HepG2 (cell line): ENCODE results near the gene TSC22D2. TPM values are rescaled to one million over a fixed set of nuclear protein-coding genes. Genes with fewer than 3 reads are reported as not detected.

Experiments used
- ATAC-seq: fragments of 200-7000 bp; cut with Tn5 transposase; 3 replicates; pipeline ENCODE4 v1.9.1; 2020; ENCODE audit warnings: mild to moderate bottlenecking, moderate library complexity
- BruUV-seq: library from RNA; stranded (reverse); fragments of 400-500 nt; replicated peaks from 2 replicates; lab custom pipeline; 2021; lab: Mats Ljungman, UMichigan
- CTCF ChIA-PET: fragments of 300-600 bp; formaldehyde crosslinking; extraction: SDS; loops from one replicate; lab custom pipeline; 2021; ENCODE audit warnings: low total read pairs, inconsistent platforms, low intra/inter-chr PET ratio; lab: Yijun Ruan, JAX
- POLR2A ChIA-PET: fragments of 350-600 bp; sonication (Branson Sonifier 250); formaldehyde crosslinking; loops from one replicate; lab custom pipeline; 2020; ENCODE audit warnings: antibody characterized with exemption, inconsistent platforms; lab: Yijun Ruan, JAX
- DNase-seq: peaks from one replicate; pipeline ENCODE4 v3.0.0-alpha.2; 2015; ENCODE audit warnings: low spot score
- FAIRE-seq: peaks from 3 replicates; lab custom pipeline; 2011; peaks lifted over from hg19 to GRCh38; lab: Jason Lieb, UNC
- H2AFZ ChIP-seq: one replicate; pipeline ENCODE4 v1.6.1; 2011; ENCODE audit warnings: low read length, inconsistent platforms
- H3K27ac ChIP-seq: fragments of 300-600 bp; 3 replicates; pipeline ENCODE4 v1.8.0; 2011; ENCODE audit warnings: mixed run types, mild to moderate bottlenecking, mixed read lengths, low read length, inconsistent platforms; ENCODE audit not compliant: insufficient read depth; ENCODE audit errors: extremely low read length
- H3K27me3 ChIP-seq, 2 experiments: fragments of 200-600 bp in 1 of 2; 2 replicates in 1 of 2; 3 replicates in 1 of 2; pipeline versions ENCODE4 v1.6.0 to v1.8.0; 2011; ENCODE audit warnings: low read length in 2 of 2, mild to moderate bottlenecking in 2 of 2, moderate library complexity in 2 of 2, inconsistent platforms in 1 of 2; ENCODE audit not compliant: insufficient read depth in 2 of 2, control insufficient read depth in 1 of 2
- H3K36me3 ChIP-seq, 2 experiments: fragments of 200-600 bp in 1 of 2; replicated peaks in 1 of 2; 2 replicates in 1 of 2; 3 replicates in 1 of 2; pipeline versions ENCODE4 v1.5.1 to v1.8.0; 2011; ENCODE audit warnings: low read length in 2 of 2, inconsistent platforms in 1 of 2; ENCODE audit not compliant: insufficient read depth in 2 of 2, control insufficient read depth in 1 of 2
- H3K4me1 ChIP-seq: 2 replicates; pipeline ENCODE4 v1.5.1; 2012; ENCODE audit warnings: low read length, inconsistent platforms; ENCODE audit not compliant: insufficient read depth
- H3K4me2 ChIP-seq: 2 replicates; pipeline ENCODE4 v1.6.0; 2011; ENCODE audit warnings: low read depth, low read length, inconsistent platforms
- H3K4me3 ChIP-seq, 3 experiments: fragments of 200-600 bp in 1 of 3; sonication (generic), shearing (Covaris generic) in 1 of 3; replicated peaks in 1 of 3; 2 replicates each; pipeline ENCODE4 v1.5.1; 2011 to 2016; ENCODE audit warnings: low read length in 3 of 3, inconsistent platforms in 2 of 3, low read depth in 2 of 3, mild to moderate bottlenecking in 2 of 3, control low read depth in 1 of 3, mixed read lengths in 1 of 3; ENCODE audit not compliant: insufficient read depth in 1 of 3
- H3K79me2 ChIP-seq: one replicate; pipeline ENCODE4 v1.6.1; 2011; ENCODE audit warnings: low read length, inconsistent platforms; ENCODE audit not compliant: insufficient read depth
- H3K9ac ChIP-seq: 2 replicates; pipeline ENCODE4 v1.6.0; 2011; ENCODE audit warnings: mild to moderate bottlenecking, low read depth, low read length, inconsistent platforms; ENCODE audit not compliant: insufficient read depth
- H3K9me3 ChIP-seq: 2 replicates; pipeline ENCODE4 v1.5.1; 2012; ENCODE audit warnings: mild to moderate bottlenecking, low read length
- H4K20me1 ChIP-seq: 2 replicates; pipeline ENCODE4 v1.6.0; 2011; ENCODE audit warnings: inconsistent platforms, mild to moderate bottlenecking, low read length, moderate library complexity; ENCODE audit not compliant: insufficient read depth
- CCAR2 ChIP-seq: fragments of 200-400 bp; formaldehyde crosslinking; optimal IDR thresholded peaks from 2 replicates; pipeline ENCODE3; 2018; ENCODE audit warnings: low read depth, mild to moderate bottlenecking, low read length, moderate library complexity
- CENPX ChIP-seq: sonication (generic); formaldehyde crosslinking; IDR thresholded peaks from 2 replicates; pipeline ENCODE4 v1.9.0; 2021; ENCODE audit warnings: mild to moderate bottlenecking, missing genetic modification reagents, moderate library complexity
- HES4 ChIP-seq: sonication (generic); formaldehyde crosslinking; IDR thresholded peaks from 2 replicates; pipeline ENCODE4 v1.9.0; 2021; ENCODE audit warnings: mild to moderate bottlenecking, missing genetic modification reagents, borderline replicate concordance
- KMT2A ChIP-seq: sonication (generic); formaldehyde crosslinking; IDR thresholded peaks from 2 replicates; pipeline ENCODE4 v1.4.0; 2020; ENCODE audit warnings: missing genetic modification reagents
- MBD4 ChIP-seq: IDR thresholded peaks from 2 replicates; pipeline ENCODE4 v1.6.1; 2012; ENCODE audit warnings: low read length, inconsistent platforms, borderline replicate concordance
- ZIK1 ChIP-seq: sonication (generic); formaldehyde crosslinking; IDR thresholded peaks from 2 replicates; pipeline ENCODE4 v1.5.0; 2020; ENCODE audit warnings: mild to moderate bottlenecking, low read depth, missing genetic modification reagents, borderline replicate concordance
- ZNF883 ChIP-seq: sonication (generic); formaldehyde crosslinking; IDR thresholded peaks from 2 replicates; pipeline ENCODE4 v1.5.1; 2020; ENCODE audit warnings: mild to moderate bottlenecking, missing genetic modification reagents; ENCODE audit errors: not compliant biosample characterization
- in situ Hi-C: cut with HindIII; loops from 2 replicates; pipeline ENCODE4 v1.10.0; 2017; ENCODE audit warnings: low pct_unique_long_range_greater_than_20kb; ENCODE audit not compliant: extremely low pct_ligation_motif_present
- intact Hi-C: fragments of 100-400 bp; cut with micrococcal nuclease; formaldehyde crosslinking; loops from one replicate; pipeline ENCODE4 v1.10.0; 2022; ENCODE audit not compliant: unreplicated experiment
- polyA plus RNA-seq, 8 experiments: library from polyadenylated mRNA; depleted of rRNA in 3 of 8; stranded (reverse) in 7 of 8; unstranded in 1 of 8; fragments of >200 nt; fragmentation: Illumina TruSeq in 4 of 8; extraction: Trizol in 4 of 8; gene quantifications; 2 replicates each; pipeline versions ENCODE4 v1.2.1 to v1.2.3, GENCODE V29; 2011 to 2016; ENCODE audit warnings: low read depth in 4 of 8, missing spikeins in 1 of 8, mixed read lengths in 1 of 8; ENCODE audit not compliant: insufficient read depth in 1 of 8
- total RNA-seq, 5 experiments: library from RNA; depleted of rRNA; stranded (reverse); fragments of >200 nt; fragmentation: Illumina TruSeq; extraction: Trizol; gene quantifications; 2 replicates each; pipeline ENCODE4 v1.2.3, GENCODE V29; 2016; ENCODE audit warnings: low read depth in 1 of 5
- TF ChIP-seq, protein P1 (sequence below), 2 experiments: sonication (generic) in 1 of 2; formaldehyde crosslinking in 1 of 2; IDR thresholded peaks; 2 replicates each; pipeline versions ENCODE4 v1.4.0 to v1.6.1; 2016 to 2020; ENCODE audit warnings: borderline replicate concordance in 1 of 2, low read depth in 1 of 2, mild to moderate bottlenecking in 1 of 2, missing genetic modification reagents in 1 of 2
- TF ChIP-seq, protein P2 (sequence below): sonication (generic); formaldehyde crosslinking; IDR thresholded peaks from 2 replicates; pipeline ENCODE4 v1.4.0; 2020; ENCODE audit warnings: missing genetic modification reagents, borderline replicate concordance
- TF ChIP-seq, protein P3 (sequence below): sonication (generic); formaldehyde crosslinking; IDR thresholded peaks from 2 replicates; pipeline ENCODE4 v1.4.0; 2020; ENCODE audit warnings: missing genetic modification reagents, borderline replicate concordance
- TF ChIP-seq, protein P4 (sequence below): sonication (generic); formaldehyde crosslinking; IDR thresholded peaks from 2 replicates; pipeline ENCODE4 v1.4.0; 2020; ENCODE audit warnings: missing genetic modification reagents, borderline replicate concordance

The TSC22D2 gene
- total and polyA plus RNA-seq, 2 of the 13 experiments (the other 11 are each of a cell fraction or from before 2014, with no cell fraction given): 4.6 to 8.2 TPM

GRCh38 chr3:150483226-150483625 is 75.1 kb downstream of the TSC22D2 start:
- FAIRE-seq (no peak), DNase-seq (no peak), ATAC-seq (no peak)
- Histone ChIP-seq H3K27ac (no peak overlapping the region), H4K20me1 (no peaks in the 10 kb centered on the region), H3K9me3 (no peaks in the 10 kb centered on the region), H3K4me3 (no peak overlapping the region), H3K4me2 (no peak overlapping the region), H3K79me2 (no peaks in the 10 kb centered on the region), H2AFZ (no peak overlapping the region), H3K9ac (no peak overlapping the region), H3K4me1 (no peaks in the 10 kb centered on the region), H3K27me3 (no peaks in the 10 kb centered on the region; a peak in 1 of 5 replicates), H3K36me3 (no peaks in the 10 kb centered on the region)
- ChIA-PET CTCF (no interaction called here), POLR2A (no interaction called here)
- in situ Hi-C loops (no loop called here), intact Hi-C loops (no loop called here)
- no TSS peak for BruUV-seq
- TF ChIP-seq, protein P1, sequence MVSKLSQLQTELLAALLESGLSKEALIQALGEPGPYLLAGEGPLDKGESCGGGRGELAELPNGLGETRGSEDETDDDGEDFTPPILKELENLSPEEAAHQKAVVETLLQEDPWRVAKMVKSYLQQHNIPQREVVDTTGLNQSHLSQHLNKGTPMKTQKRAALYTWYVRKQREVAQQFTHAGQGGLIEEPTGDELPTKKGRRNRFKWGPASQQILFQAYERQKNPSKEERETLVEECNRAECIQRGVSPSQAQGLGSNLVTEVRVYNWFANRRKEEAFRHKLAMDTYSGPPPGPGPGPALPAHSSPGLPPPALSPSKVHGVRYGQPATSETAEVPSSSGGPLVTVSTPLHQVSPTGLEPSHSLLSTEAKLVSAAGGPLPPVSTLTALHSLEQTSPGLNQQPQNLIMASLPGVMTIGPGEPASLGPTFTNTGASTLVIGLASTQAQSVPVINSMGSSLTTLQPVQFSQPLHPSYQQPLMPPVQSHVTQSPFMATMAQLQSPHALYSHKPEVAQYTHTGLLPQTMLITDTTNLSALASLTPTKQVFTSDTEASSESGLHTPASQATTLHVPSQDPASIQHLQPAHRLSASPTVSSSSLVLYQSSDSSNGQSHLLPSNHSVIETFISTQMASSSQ (IDR thresholded peaks at IDR 0.05; ENCODE audit: low read depth): no peak
- TF ChIP-seq, protein P1 (CRISPR knock-in tag; IDR thresholded peaks at IDR 0.05; ENCODE audit: borderline replicate concordance): no peak
- TF ChIP-seq HES4 (CRISPR knock-in tag): no peak
- no peak for TF ChIP-seq CCAR2
- TF ChIP-seq, protein P2, sequence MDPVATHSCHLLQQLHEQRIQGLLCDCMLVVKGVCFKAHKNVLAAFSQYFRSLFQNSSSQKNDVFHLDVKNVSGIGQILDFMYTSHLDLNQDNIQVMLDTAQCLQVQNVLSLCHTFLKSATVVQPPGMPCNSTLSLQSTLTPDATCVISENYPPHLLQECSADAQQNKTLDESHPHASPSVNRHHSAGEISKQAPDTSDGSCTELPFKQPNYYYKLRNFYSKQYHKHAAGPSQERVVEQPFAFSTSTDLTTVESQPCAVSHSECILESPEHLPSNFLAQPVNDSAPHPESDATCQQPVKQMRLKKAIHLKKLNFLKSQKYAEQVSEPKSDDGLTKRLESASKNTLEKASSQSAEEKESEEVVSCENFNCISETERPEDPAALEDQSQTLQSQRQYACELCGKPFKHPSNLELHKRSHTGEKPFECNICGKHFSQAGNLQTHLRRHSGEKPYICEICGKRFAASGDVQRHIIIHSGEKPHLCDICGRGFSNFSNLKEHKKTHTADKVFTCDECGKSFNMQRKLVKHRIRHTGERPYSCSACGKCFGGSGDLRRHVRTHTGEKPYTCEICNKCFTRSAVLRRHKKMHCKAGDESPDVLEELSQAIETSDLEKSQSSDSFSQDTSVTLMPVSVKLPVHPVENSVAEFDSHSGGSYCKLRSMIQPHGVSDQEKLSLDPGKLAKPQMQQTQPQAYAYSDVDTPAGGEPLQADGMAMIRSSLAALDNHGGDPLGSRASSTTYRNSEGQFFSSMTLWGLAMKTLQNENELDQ (CRISPR knock-in tag): no peak
- no peak for TF ChIP-seq ZNF883 (CRISPR knock-in tag)
- no peak for TF ChIP-seq ZIK1 (CRISPR knock-in tag)
- TF ChIP-seq MBD4: no peak
- TF ChIP-seq KMT2A (CRISPR knock-in tag): no peak
- TF ChIP-seq, protein P3, sequence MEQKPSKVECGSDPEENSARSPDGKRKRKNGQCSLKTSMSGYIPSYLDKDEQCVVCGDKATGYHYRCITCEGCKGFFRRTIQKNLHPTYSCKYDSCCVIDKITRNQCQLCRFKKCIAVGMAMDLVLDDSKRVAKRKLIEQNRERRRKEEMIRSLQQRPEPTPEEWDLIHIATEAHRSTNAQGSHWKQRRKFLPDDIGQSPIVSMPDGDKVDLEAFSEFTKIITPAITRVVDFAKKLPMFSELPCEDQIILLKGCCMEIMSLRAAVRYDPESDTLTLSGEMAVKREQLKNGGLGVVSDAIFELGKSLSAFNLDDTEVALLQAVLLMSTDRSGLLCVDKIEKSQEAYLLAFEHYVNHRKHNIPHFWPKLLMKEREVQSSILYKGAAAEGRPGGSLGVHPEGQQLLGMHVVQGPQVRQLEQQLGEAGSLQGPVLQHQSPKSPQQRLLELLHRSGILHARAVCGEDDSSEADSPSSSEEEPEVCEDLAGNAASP: no peak
- no peak for TF ChIP-seq CENPX (CRISPR knock-in tag)
- TF ChIP-seq, protein P4, sequence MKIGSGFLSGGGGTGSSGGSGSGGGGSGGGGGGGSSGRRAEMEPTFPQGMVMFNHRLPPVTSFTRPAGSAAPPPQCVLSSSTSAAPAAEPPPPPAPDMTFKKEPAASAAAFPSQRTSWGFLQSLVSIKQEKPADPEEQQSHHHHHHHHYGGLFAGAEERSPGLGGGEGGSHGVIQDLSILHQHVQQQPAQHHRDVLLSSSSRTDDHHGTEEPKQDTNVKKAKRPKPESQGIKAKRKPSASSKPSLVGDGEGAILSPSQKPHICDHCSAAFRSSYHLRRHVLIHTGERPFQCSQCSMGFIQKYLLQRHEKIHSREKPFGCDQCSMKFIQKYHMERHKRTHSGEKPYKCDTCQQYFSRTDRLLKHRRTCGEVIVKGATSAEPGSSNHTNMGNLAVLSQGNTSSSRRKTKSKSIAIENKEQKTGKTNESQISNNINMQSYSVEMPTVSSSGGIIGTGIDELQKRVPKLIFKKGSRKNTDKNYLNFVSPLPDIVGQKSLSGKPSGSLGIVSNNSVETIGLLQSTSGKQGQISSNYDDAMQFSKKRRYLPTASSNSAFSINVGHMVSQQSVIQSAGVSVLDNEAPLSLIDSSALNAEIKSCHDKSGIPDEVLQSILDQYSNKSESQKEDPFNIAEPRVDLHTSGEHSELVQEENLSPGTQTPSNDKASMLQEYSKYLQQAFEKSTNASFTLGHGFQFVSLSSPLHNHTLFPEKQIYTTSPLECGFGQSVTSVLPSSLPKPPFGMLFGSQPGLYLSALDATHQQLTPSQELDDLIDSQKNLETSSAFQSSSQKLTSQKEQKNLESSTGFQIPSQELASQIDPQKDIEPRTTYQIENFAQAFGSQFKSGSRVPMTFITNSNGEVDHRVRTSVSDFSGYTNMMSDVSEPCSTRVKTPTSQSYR: no peak
